Ovary (tissue), 3 donors: ENCODE data around the gene CCDC85B.
A peak's percentile ranks its signal among the peaks of the same experiment; 100 is the strongest.

Source experiments
- CTCF ChIP-seq, 3 donors: fragments of 450-650 bp in 2 of 3; fragments of 200-600 bp in 1 of 3; IDR thresholded peaks; one replicate each; pipeline versions ENCODE4 v1.5.1 to v1.8.0; 2016 to 2022; ENCODE audit warnings: antibody characterized with exemption in 3 of 3, mild to moderate bottlenecking in 1 of 3
- EP300 ChIP-seq: sonication (generic); formaldehyde crosslinking; IDR thresholded peaks from one replicate; pipeline ENCODE4 v1.6.1; 2017; ENCODE audit warnings: antibody characterized with exemption
- POLR2A ChIP-seq: fragments of 450-650 bp; IDR thresholded peaks from one replicate; pipeline ENCODE4 v1.6.1; 2017; ENCODE audit warnings: antibody characterized with exemption, mild to moderate bottlenecking, moderate library complexity
- donor health status: DM: no; HTN: no; CAD: no.

- peak; percentile 40 for TF ChIP-seq EP300
- peak in 1 of 3 donors; percentile 26 for TF ChIP-seq CTCF (IDR thresholded peaks at IDR 0.05)
- peak; percentile 97 for TF ChIP-seq POLR2A
These were observed 32.4 kb upstream of the CCDC85B start, which contains the start of gene CFL1 for GRCh38 chr11:65857853-65858680.
